LNCAP (cell line): ENCODE measurements around the gene CBX8.

Experiments
- TF ChIP-seq, protein P1 (sequence below): fragments of 450-650 bp; IDR thresholded peaks from 2 replicates; pipeline ENCODE4 v1.5.1; 2017; ENCODE audit warnings: mild to moderate bottlenecking

Gene CBX8

DNA sequence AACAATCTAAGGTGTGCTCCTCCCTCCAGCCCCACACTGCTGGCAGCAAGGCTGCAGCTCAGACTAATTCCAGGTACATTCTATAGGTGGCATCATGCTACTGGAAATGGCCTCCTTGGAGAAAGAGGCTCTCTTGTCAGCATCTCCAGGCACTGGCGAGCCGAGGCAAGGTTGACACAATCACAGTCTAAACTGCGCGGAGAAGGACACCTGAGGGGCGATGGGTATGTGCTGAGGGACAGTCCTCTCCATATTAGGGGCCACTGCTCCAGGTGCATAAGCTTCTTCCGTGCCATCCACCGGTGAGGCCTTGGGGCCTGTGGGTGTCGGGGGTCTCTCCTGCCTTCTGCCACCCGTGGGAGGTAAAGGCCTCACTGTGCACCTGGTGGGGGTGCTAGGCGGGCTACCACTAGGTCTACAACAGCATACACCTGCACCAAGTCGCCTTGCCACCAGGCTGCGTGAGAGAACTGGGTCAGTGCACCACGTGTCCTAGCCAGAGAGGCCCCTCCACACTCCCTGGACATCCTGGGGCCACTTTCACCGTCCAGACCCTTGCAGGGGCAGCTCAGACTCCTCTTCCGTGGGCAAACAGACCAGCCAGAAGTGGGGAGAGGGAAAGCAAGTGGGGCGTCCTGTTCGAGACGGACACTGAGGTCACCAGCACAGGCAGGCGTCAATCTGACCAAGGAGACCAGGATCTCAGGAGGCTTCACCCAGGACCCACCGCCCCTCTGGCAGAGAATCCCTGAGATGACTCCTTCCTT lies 12.1 kb upstream of the CBX8 start:
- TF ChIP-seq, protein P1, sequence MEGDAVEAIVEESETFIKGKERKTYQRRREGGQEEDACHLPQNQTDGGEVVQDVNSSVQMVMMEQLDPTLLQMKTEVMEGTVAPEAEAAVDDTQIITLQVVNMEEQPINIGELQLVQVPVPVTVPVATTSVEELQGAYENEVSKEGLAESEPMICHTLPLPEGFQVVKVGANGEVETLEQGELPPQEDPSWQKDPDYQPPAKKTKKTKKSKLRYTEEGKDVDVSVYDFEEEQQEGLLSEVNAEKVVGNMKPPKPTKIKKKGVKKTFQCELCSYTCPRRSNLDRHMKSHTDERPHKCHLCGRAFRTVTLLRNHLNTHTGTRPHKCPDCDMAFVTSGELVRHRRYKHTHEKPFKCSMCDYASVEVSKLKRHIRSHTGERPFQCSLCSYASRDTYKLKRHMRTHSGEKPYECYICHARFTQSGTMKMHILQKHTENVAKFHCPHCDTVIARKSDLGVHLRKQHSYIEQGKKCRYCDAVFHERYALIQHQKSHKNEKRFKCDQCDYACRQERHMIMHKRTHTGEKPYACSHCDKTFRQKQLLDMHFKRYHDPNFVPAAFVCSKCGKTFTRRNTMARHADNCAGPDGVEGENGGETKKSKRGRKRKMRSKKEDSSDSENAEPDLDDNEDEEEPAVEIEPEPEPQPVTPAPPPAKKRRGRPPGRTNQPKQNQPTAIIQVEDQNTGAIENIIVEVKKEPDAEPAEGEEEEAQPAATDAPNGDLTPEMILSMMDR: peak; percentile 74

DNA sequence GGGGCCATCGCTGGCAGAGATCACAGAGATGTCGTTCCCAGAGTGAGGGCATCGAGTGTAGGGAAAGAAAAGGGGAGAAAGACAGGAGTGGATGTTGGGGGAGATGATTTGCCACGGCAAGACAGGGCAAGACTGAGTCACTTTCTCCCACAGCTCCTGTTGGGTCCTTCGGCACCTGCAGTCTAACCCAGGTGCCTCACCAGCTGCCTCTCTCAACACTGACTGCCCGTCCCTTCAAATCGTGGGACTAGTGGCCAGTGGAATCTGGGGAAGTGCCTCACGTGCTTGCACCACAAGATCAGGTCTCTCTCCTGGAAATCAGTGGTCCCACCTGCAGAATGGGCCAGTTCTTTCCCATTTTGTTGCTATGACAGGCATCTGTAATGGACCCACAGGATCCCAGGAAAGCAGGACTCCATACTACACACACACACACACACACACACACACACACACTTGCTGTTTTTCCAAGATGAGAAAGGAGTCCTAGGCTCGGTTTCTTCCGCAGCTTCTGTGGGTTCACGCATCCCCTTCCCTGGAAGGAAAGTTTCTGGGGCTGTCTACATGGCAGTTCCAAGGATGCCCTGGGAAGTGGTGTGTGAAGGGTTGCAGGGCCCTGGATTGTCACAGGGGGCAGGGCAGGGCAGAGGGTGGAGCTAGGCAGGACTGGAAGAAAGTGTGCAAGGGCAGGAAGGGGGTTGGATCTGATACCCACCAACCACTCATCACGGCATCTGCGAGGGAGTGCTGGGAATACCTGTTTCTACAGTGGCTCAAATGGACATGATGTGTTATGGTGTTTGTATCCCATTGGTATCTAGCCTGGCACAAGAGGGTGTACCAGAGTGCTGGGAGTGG lies 10.2 kb upstream of the CBX8 start:
- TF ChIP-seq, protein P1: no peak

DNA sequence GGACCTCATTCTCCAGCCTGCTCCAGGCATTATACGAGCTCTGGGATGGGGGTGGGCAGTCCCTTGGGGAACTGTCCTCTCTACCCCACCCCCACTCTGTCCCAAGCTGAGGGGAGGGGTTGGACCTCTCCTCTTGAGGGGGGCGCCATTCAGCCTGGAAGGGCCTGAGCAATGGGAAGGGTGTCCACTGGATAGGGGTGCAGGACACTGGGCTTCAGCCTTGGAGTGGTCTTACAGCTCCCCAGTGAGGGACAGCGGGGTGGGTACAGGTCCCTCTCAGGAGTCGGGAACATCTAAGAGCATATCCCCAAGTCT lies 9.5 kb upstream of the CBX8 start:
- TF ChIP-seq, protein P1: no peak

DNA sequence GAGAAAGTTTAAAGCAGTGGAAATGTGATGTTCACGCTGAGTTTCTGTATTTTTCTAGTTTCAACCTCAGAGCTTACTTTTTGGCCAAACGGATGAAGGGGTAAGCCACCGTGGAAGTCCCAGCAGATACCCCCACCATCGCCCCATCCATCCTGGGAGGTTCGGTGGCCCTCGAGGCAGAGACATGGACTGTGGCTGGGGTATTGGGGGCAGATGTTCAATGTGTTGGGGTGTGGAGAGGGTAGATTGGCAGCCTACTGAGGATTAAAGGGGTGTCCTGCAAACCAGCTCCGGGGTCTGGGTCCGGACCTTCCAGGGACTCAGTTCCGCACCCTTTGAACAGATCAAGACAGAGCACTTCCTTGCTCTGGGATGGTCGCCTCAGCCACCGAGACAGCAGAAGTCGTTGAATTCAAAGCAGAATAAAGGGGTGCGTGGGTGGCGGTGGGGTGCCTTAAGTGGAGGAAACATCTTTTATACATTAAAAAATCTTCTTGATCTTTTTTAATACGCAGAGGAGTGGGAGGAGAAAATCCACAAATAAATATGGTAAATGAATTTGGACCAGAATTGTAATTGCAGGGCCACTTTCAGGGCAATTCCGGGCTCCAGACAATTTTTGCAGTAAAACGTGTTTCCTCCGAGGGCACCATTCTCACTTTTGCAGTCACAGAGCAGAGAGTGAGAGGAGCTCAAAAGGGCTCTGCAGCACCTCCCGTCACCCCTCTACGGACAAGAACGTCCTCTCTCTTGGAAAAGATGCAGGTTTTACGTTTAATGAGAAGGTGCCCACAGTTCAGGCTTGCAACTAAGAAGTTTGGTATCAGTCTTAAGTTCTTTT lies 8.2 kb upstream of the CBX8 start:
- TF ChIP-seq, protein P1: no peak

DNA sequence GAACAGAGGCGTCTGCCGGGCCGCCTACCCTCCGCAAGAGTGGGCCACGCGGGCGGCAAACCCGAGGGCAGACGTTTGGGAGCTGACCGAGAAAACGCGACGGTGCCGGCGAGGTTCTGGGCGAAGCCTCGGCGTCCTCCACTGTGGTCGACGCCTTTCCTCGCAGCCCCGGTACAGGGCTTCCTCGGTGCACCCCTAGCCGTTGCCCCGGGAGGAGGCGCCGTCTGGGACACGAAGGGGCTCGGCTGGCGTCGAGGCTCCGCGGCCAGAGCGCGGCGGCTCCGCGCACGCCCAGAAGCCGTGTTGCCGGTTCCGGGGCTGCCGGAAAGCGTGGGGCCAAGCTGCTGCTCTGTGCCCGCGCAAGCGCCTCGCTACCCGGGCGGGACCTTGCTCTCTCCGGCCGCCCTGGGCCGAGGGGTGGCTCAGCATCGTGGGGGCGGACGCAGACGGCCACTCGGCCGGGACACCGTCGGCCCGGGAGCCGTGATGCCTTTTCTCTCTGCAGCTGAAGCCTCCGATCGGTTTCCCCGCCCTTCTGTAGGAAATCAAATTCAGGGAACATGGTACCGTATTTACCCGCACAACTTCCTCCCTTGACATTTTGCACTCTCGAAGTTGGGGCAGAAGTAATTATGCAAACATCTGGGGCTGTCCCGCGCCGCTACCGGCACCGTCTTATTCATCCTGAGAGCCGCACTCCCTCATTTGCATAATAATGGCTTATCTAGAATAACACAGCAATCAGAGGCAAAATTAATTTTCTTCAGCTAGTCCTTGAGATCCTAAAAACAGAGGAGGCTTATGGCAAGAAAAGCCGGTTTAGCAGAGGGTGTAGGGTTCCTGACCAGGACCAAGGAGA lies 7.3 kb upstream of the CBX8 start:
- TF ChIP-seq, protein P1: no peak

DNA sequence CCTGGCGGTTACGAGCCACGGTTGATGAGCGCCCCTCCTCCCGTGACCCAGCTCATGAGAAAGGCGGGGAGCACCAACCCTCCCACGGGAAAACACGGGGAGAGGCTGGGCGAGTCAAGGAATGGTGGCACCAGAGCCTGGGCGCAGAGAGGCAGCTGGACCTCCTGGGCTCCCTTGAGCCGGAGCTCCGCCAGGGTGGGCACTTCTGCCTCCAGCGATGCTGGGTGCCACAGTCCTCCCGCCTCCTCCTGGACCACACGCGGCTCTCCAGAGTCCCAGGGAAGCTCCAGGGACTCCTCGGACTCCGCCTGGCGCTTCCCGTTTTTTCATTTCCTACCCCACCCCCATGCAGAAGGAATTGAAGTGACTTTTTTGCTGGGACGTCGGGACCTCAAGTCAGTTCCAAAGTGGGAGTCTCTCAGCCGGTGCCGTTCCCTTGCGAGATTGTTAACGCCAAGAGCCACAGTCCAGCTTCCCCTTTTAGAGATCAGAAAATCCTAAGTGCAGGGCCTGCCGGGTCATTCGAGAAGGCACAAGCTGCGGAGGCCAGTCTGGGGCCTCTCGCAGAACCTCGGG lies 6.6 kb upstream of the CBX8 start:
- TF ChIP-seq, protein P1: no peak
